GM19035 (cell line): ENCODE results near the gene PRKAR1B.

Experiments
- ATAC-seq: cut with Tn5 transposase; IDR thresholded peaks from one replicate; pipeline ENCODE4 v1.9.1; 2021; ENCODE audit not compliant: unreplicated experiment

Gene PRKAR1B

DNA sequence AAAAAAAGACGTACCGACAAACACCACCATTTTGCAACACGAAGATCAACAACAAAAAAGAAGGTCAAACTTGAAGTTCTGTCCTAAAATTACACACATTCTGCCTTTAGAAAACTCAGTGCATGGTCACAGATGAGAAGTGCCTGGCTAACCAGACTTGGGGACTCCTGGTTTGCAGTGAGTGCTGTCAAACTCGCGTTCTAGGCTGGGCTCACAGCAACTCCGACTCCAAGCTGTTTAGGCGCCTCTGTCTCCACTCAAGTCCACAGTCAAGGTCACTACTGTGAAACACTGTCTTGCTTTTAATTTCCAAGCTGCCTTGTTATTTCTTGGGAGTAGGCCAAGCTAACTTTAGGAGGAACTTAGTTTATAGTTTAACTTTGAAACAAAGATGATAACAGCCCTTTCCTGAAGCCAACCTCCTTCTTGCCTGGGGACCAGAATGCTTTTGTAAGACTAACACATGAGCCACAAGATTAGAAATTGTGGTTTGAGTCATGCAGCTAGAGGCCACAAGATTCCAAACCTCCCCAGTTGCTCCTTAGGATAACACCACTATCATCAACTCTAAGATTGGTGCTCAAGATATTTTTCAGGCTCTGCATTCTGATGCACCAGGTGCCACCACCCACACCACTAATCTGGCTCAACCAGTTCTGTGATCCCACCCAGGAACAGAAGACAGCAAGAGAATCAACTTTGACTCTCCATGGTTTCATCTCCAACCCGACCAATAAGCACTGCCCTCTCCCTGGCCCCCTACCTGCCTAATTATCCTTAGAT is 1.7 kb downstream of the PRKAR1B start:
- ATAC-seq: no peak

GRCh38 chr7:724298-724697 is 2.8 kb downstream of the PRKAR1B start:
- no peak for ATAC-seq

DNA sequence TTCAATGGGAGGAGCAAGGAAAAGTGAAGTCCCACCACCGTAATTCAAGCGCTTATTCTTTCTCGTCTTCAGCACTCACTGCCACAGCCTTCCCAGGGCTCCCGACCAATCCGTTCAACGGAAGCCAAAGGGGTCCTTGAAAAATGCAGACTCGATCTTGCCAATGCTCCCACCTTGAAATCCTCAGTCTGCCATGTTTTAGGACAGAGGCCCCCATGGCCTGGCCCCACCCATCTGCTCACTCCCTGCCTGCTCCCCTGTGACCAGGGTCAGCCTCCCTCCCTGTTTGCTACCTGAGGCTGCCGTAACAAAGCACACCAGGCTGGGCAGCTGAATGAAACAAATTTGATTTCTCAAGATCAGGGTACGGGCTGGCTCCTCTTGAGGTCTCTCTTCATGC is 3.5 kb downstream of the PRKAR1B start:
- no peak for ATAC-seq

GRCh38 chr7:721619-722248 is 5.3 kb downstream of the PRKAR1B start:
- ATAC-seq: no peak

- ATAC-seq: no peak
Observed at GRCh38 chr7:716636-717035, 10.4 kb downstream of the PRKAR1B start.

- ATAC-seq: no peak
Observed at GRCh38 chr7:716222-716621, 10.9 kb downstream of the PRKAR1B start.

- ATAC-seq: no peak
Observed at GRCh38 chr7:714251-714671, 12.8 kb downstream of the PRKAR1B start.

DNA sequence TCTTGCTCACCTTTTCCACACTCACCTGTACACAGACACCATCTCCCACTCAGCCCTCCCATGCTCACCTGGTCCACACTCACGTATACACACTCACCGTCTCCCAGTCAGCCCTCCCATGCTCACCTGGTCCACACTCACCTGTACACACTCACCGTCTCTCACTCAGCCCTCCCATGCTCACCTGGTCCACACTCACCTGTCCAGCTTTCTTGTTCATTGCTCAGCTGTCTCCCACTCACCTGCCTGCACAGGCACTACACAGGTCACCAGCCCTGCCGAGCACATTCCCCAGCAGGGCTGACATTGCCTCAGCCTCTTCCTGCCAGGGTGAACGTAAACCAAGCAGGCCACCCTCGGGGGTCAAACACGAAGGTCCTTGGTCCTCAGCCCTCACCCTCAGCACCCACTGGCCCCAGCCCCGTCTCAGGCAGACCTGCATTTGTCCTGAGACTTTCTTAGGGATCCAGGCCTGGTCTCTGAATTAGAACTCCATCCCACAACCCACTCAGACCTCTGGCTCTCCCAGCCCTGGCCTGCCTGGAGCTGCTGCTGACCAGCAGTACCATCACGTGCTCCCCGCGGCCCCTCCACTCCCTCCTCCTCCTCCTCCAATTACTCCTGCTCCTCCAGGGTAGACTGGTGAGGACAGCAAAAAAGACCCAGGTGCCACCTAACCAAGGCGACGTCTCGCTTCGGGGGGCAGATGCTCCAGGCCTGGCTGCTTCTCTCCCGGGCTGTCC is 13.4 kb downstream of the PRKAR1B start:
- ATAC-seq: no peak

- ATAC-seq: no peak
Observed at GRCh38 chr7:713139-713457, 14.0 kb downstream of the PRKAR1B start.

DNA sequence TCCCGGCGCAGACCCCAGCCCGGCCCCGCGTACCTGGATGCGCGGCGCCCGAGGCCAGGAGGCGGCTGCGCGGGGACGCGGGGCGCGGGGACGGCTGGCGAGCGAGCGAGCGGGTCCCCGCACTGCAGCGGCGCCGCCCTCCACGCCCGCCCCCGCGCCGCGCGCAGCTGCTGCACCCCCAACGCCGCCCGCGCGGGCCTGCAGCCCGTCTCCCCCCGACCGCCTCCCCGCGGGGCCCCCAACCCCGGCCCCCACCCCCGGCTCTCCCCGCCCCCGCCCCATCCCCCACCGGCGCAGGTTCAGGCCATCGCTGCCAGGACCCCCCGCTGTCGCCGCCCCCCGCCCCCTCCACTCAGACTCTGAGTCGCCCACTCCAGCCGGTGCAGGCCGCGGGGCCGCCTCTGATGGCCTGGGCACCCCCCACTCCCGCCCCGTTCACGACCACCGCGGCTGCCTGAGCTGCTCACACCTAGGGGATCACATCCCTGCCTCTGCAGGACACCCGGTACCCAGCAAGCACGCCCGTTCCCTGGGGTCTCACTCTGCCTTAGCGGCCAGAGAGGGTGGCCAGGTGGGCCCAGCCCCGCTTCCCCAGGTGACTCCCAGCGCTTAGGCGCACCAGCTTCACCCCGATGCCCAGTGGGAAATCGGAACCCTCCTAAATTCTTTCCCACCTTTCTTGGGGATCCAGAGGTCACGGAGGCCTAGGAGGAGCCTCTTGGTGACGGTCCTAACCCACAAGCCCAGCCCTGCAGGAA is 14.5 kb downstream of the PRKAR1B start:
- ATAC-seq: no peak

DNA sequence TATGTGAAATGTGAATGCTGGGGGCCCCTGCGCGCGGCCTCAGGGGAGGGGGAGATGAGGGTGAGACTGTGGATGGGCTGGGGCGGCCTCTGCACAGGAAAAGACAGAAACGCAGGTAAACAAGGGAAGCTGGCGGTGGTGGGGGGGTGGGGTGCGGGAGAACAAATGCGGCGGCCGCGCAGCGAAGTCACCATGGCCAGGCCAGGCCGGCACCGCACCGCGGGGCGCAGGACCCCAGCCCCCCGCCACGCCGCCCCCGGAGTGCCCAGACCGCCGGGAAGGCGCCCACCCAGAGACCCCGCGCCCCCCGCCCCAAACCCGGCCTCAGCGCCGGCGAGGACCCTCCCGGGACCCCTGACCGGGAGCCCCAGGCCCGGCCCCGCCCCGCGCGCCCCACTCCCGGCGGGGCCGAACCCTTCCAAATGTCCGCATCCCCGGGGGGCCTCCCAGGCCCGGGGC is 15.1 kb downstream of the PRKAR1B start:
- no peak for ATAC-seq

- ATAC-seq: no peak
Observed at GRCh38 chr7:711093-711921, 15.8 kb downstream of the PRKAR1B start.

- no peak for ATAC-seq
Observed at GRCh38 chr7:710161-710560, 16.9 kb downstream of the PRKAR1B start.

GRCh38 chr7:707296-708000 is 19.6 kb downstream of the PRKAR1B start:
- no peak for ATAC-seq

DNA sequence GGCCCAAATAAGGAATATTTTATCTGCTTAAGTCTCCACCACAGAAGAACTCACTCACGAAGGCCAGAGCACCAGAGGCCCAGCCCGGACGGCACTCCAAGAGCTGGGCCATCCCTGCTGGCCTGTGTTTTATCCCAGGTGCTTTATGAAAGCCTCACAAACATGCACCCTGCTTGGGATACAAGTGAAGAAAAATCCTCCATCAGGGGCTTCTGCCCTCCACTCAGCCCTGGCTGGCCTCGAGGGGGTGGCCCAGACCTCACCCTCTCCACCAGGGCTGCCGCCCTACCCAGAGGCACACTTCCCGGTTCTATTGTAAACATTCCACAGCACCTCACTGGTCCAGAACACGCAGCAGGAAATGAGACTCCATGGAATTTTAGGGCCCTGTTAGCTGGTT is 20.4 kb downstream of the PRKAR1B start:
- ATAC-seq: no peak

DNA sequence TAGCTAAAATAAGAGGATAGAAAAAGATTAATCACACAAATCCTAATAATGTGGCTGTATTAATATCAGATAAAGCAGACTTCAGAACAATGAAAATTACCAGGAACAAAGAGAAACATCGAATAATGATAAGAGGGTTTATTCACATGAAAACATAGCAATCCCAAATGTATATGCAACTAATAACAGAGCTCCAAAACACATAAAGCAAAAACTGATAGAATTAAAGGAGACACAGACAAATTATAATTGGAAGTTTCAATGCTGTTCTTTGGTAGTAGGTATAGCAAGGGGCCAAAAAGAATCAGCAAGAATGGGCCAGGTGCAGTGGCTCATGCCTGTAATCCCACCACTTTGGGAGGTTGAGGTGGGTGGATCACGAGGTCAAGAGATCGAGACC is 24.0 kb downstream of the PRKAR1B start:
- ATAC-seq: no peak

DNA sequence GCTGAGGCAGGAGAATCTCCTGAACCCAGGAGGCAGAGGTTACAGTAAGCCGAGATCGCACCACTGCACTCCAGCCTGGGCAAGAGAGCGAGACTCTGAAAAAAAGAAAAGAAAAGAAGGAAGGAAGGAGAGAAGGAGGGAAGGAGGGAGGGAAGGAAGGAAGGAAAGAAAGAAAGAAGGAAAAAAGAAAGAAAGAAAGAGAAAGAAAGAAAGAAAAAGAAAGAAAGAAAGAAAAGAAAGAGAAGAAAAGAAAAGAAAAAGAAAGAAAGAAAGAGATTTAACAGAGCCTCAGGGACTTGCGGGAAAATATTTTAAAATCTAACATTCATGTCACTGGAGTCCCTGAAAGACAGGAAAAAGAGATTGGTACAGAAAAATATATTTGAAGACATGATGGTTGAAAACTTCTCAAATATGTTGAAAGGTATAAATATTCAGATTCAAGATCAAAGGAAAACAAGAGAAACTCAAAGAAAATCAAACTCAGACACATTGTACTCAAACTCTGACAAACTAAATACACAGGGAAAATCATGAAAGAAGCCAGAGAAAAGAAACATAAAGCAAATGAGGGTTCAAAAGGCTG is 25.9 kb downstream of the PRKAR1B start:
- no peak for ATAC-seq

DNA sequence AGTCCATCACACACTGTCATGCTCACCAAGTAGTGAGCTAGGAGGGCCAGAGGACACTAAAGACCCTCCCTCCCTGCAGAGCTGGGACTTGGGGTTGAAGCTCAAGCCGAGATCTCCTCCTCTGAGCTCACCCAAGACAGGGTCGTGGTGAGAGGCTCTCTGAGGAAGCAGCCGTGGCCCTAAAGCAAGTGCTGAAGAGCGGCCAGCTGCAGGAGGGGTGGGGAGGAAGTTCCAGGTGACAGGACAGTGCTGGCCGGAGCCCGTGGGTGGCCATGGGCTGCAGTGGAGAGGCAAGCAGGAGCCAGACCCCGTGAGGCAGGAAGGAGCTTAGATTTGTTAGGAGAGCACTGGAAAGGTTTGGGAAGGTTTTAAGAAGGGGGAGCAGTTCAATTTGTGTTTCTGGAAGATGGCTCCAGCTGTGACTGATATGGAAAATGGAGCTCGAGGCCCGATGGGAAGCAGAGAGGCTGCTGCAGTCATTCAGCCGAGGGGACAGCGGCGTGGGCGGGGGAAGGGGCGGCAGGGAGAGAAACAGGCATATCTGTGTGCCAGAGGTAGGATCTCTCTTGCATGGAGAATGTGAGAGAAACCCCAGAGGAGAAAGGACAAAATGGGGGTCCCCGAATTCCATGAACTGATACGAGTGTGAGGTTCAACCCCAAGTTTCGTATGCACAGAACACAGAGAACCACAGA is 27.5 kb downstream of the PRKAR1B start:
- ATAC-seq: no peak
